CD4-positive, alpha-beta T cell treated with Interferon gamma for 1 hour (primary cell): ENCODE measurements around the gene UNK.

Experiments used
- DNase-seq: peaks from one replicate; pipeline ENCODE4 v3.0.0-alpha.2; 2020

The UNK gene

GRCh38 chr17:75822119-75822799 is 37.7 kb downstream of the UNK start:
- peak; percentile 13 for DNase-seq

GRCh38 chr17:75822800-75823166 is 38.2 kb downstream of the UNK start:
- no peak for DNase-seq

GRCh38 chr17:75823257-75824041 is 38.8 kb downstream of the UNK start:
- no peak for DNase-seq

GRCh38 chr17:75824050-75824552 is 39.5 kb downstream of the UNK start:
- no peak for DNase-seq

DNA sequence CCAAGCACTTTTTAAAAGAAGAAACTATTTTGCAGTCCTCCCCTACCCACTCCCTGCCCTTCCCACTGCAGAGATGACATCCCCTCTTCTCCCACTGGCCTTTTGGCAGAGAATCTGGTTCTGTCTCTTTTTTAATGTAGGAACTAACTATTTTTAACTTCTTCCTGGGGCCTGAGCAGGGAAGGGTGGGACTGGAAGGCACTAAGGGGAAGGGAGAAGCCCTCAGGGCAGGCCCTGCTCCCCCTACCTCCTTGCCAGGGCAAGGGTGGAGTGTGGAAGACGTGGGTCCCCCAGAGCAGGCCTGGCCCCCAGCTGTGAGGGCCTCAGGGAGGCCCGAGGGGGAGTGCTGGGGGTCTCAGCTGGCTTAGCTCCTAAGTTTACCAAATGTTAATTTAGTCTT is 40.1 kb downstream of the UNK start:
- DNase-seq: no peak

GRCh38 chr17:75825149-75825552 is 40.5 kb downstream of the UNK start:
- DNase-seq: no peak

DNA sequence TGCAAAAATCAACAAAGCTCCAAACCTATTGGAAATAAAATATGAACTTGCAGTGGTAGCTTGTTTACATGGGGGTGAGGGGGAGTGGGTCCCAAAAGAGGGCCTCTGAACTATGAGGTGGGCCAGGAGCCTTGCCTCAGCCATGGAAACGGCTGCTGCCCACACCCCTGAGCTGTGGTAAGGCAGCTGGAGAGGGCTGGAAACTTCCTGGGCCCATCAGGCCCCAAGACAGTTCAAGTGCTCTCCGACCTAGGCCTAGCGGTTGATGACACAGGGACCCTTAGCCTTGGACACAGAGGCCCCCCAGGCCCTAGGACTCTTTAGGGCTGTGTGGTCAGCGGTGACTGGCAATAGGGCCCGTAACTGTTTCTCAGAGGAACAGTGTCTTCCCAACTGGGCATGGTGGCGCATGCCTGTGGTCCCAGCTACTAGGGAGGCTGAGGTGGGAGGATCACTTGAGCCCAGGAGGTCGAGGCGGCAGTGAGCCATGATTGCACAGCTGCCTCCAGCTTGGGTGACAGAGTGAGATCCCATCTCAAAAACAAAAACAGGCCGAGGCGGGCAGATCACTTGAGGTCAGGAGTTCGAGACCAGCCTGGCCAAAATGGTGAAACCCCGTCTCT is 41.3 kb downstream of the UNK start:
- DNase-seq: no peak

GRCh38 chr17:75826561-75827307 is 42.1 kb downstream of the UNK start:
- DNase-seq: no peak

GRCh38 chr17:75827308-75828075 is 42.9 kb downstream of the UNK start:
- peak; percentile 62 for DNase-seq

GRCh38 chr17:75828076-75828400 is 43.4 kb downstream of the UNK start:
- no peak for DNase-seq

DNA sequence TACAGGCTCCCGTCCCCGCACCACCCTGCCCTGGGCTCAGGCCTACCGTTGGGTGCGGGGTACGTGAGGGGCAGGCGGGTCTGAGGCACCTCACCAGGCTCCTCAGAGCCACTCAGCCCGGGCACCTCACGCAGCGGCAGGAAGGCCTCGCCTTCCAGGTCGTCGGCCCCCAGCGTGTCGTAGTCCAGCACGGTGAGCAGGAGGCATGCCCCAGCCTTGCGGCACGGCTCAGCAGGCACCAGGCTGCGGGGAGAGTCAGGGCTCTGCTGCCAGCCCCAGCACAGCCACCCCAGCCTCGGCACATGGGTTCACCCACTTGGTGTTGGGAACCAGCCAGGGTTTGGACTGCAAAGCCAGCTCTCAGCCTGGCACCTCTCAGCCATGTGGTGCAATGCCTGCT is 44.1 kb downstream of the UNK start:
- no peak for DNase-seq

- DNase-seq: no peak
These were observed 45.1 kb downstream of the UNK start for GRCh38 chr17:75829747-75830146.

DNA sequence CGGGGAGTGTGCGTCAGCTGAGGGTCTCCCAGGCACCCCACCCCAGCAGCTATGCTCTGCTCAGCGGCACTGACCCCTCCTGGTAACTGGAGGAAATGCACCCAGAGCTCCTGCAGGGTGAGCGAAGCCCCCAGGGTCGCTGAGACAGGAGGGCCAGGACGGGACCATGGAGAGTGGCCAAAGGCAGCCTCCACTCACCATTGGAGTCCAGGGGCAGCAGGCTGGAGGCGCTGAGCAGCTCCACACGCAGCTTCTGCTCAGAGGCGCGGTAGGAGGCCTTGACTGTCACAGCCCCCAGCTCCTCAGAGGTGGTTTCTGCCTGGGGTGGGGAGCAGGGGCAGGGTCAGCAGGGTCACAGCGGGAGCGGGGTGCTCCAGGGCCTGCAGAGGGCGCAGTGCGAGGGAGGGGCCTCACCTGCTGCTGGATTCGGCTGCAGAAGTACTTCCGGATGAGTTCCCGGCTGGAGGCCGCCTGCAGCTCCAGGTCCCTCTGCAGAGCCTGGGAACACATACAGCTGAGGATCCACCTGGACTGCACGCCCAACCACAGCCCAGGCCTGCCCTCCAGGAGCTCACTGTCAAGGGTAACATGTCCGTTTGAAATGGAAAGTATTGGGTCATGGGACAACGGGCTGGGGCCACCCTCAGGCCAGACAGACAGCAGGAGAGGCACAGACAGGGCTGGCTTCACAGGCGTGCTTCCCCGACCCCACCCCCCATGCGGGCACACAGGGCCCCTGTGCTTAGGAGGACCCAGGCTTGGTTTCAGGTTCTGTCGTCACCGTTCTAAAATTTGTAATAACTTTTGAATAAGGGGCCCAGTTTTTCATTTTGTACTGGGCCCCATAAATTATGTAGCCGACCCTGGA is 45.8 kb downstream of the UNK start:
- DNase-seq: no peak

DNA sequence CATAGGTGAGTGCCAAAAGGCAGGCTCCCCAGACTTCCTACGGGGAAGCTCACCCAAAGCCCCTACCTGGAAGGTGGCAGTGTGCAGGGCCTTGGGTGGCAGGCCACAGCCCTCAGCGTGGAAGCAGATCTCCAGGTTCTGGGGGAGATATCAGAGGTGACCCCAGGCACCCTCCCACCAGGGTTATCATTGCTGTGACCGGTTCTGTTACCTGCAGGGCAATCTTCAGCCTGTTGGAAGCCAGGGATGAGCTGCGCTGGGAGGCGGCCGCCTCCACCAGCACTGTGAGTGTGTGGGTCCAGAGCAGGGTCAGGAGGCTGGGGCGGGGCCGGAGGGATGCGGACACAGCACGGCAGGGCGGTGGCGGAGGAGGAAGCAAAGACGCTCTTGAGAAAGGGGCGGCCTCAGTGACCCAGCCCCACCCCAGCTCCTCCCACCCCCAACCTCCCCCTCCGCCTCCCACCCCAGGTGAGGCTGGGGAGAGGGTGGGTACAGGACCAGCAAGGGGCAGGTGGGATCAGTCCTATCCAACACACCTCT is 46.5 kb downstream of the UNK start:
- no peak for DNase-seq

DNA sequence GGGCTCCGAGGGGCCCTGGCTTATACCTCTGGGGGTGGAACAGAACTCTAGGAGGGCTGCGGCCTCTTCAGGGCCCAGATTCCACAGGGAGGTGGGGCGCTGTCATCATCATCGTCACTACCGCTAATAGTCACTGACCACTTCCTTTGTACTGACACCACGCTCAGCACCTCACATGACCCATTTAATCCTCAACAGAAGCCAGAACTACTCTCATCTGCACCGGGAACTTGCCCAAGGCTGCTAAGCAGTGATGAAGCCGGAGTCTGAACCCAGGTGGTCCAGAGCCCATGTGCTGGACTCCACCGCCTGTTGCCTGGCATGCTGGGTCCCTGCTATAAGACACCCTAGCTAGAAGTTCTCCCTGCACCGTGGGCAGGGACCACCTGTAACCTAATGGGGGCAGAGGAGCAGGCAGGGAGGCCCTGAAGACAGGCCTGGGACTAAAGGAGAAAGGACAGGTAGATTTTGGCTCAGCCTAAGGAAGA is 47.6 kb downstream of the UNK start:
- DNase-seq: peak; percentile 60

GRCh38 chr17:75832652-75833400 is 48.2 kb downstream of the UNK start:
- no peak for DNase-seq

GRCh38 chr17:75834279-75834920 is 49.8 kb downstream of the UNK start:
- DNase-seq: no peak

DNA sequence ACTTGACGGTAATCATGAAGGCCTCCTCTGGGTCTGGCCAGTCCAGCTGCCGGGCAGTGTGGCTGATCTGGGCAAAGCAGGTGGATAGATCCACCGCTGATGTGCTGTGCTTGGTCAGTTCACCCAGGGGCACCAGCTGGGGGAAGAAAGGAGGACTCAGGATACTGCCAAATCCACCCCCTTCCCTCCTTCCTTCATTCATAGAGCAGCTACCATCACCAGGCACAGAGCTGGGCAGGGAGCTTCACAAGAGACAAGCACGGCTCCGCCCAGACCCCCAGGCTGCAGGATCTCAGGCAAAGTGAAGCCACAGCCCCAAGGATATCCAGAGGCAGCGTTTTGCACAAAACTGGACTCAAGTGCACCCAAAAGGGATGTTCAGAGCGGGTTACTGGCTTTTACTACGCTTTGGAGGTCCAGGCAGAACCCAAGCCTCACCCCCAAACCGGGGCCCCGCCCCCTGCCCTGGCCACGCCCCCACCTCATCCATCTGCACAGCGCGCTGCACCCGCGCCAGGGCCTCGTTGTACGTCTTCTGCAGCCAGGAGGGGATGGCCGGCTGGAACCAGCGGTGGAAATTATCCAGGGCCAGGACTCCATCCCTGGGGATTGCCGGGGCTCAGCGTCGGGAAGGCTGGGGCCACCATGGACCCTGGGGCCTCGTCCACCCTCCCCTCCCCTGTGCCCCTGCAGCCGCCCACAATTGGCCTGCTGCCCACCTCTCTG is 50.5 kb downstream of the UNK start:
- DNase-seq: no peak

GRCh38 chr17:75835654-75835987 is 51.0 kb downstream of the UNK start:
- DNase-seq: no peak
